NCI-H2196 (cell line): Measurements from ENCODE around the gene PTPRC.

Experiments used
- DNase-seq: peaks from one replicate; lab custom pipeline; 2025; ENCODE audit not compliant: unreplicated experiment; lab: John Stamatoyannopoulos, UW

PTPRC gene

GRCh38 chr1:198669771-198670170 lies 30.9 kb downstream of the PTPRC start:
- no peak for DNase-seq

- DNase-seq: no peak
Observed at GRCh38 chr1:198671136-198671535, 32.3 kb downstream of the PTPRC start.

- no peak for DNase-seq
Observed at GRCh38 chr1:198672124-198672523, 33.3 kb downstream of the PTPRC start.

GRCh38 chr1:198674009-198674408 lies 35.2 kb downstream of the PTPRC start:
- DNase-seq: no peak

GRCh38 chr1:198676253-198676652 lies 37.4 kb downstream of the PTPRC start:
- DNase-seq: no peak

GRCh38 chr1:198677027-198677426 lies 38.2 kb downstream of the PTPRC start:
- no peak for DNase-seq

GRCh38 chr1:198677871-198678270 lies 39.0 kb downstream of the PTPRC start:
- DNase-seq: no peak

- DNase-seq: no peak
Observed at GRCh38 chr1:198678301-198678836, 39.5 kb downstream of the PTPRC start.

GRCh38 chr1:198678901-198679329 lies 40.1 kb downstream of the PTPRC start:
- DNase-seq: no peak

GRCh38 chr1:198679535-198680173 lies 40.8 kb downstream of the PTPRC start:
- DNase-seq: no peak

GRCh38 chr1:198680174-198680875 lies 41.5 kb downstream of the PTPRC start:
- DNase-seq: no peak

GRCh38 chr1:198681252-198681651 lies 42.4 kb downstream of the PTPRC start:
- DNase-seq: no peak

GRCh38 chr1:198681831-198682759 lies 43.3 kb downstream of the PTPRC start:
- no peak for DNase-seq

GRCh38 chr1:198682850-198683249 lies 44.0 kb downstream of the PTPRC start:
- DNase-seq: no peak

GRCh38 chr1:198683449-198683848 lies 44.6 kb downstream of the PTPRC start:
- DNase-seq: no peak

GRCh38 chr1:198686069-198686728 lies 47.4 kb downstream of the PTPRC start:
- DNase-seq: no peak

- DNase-seq: no peak
Observed at GRCh38 chr1:198687429-198687828, 48.6 kb downstream of the PTPRC start.

- no peak for DNase-seq
Observed at GRCh38 chr1:198691063-198691462, 52.2 kb downstream of the PTPRC start.

GRCh38 chr1:198693321-198693720 lies 54.5 kb downstream of the PTPRC start:
- DNase-seq: no peak

- DNase-seq: no peak
Observed at GRCh38 chr1:198694542-198694941, 55.7 kb downstream of the PTPRC start.

- no peak for DNase-seq
Observed at GRCh38 chr1:198696211-198696610, 57.4 kb downstream of the PTPRC start.
